ENCODE data around the gene ZNF133. TPM values are rescaled to one million over a fixed set of nuclear protein-coding genes. Genes with fewer than 3 reads are reported as not detected.
A peak's percentile ranks its signal among the peaks of the same experiment; 100 is the strongest.

Gene ZNF133
- total and polyA plus RNA-seq, 2 of the 13 experiments (the other 11 are each of a cell fraction or from before 2014, with no cell fraction given): 23.5 to 26.7 TPM

GRCh38 chr20:18324596-18325089 is 36.3 kb downstream of the ZNF133 start (continued):
- TF ChIP-seq ARID4A (CRISPR knock-in tag; IDR thresholded peaks at IDR 0.05; ENCODE audit: borderline replicate concordance): peak; percentile 25; the same call in 1 of the 2 replicates
- TF ChIP-seq ARNT2 (CRISPR knock-in tag; IDR thresholded peaks at IDR 0.05; ENCODE audit: low read depth): 0 out of 2 replicates have a peak, but pooled peaks have one; percentile 38
- no peak for TF ChIP-seq FOXP1 (IDR thresholded peaks at IDR 0.05)
- peak; percentile 25; the same call in 1 of the 2 replicates for TF ChIP-seq FOXP1 (CRISPR knock-in tag; IDR thresholded peaks at IDR 0.05)
- TF ChIP-seq ZNF784 (CRISPR knock-in tag; IDR thresholded peaks at IDR 0.05; ENCODE audit: borderline replicate concordance): peak; percentile 69; the same call in 1 of the 2 replicates
- TF ChIP-seq RFXAP (CRISPR knock-in tag; IDR thresholded peaks at IDR 0.05; ENCODE audit: borderline replicate concordance): 0 out of 2 replicates have a peak, but pooled peaks have one; percentile 26
- TF ChIP-seq ZNF18 (CRISPR knock-in tag; IDR thresholded peaks at IDR 0.05; ENCODE audit: insufficient replicate concordance): no peak
- TF ChIP-seq TEAD3 (CRISPR knock-in tag; optimal IDR thresholded peaks at IDR 0.05; ENCODE audit: borderline replicate concordance): peak; percentile 50
- TF ChIP-seq WIZ (CRISPR knock-in tag; IDR thresholded peaks at IDR 0.05): 0 out of 2 replicates have a peak, but pooled peaks have one; percentile 31
- peak; percentile 53; the same call in 1 of the 2 replicates for TF ChIP-seq HOXA3 (CRISPR knock-in tag; IDR thresholded peaks at IDR 0.05)
- TF ChIP-seq TGIF2 (CRISPR knock-in tag; IDR thresholded peaks at IDR 0.05): 0 out of 2 replicates have a peak, but pooled peaks have one; percentile 50
- TF ChIP-seq ZBTB21 (CRISPR knock-in tag; IDR thresholded peaks at IDR 0.05): no peak
- TF ChIP-seq ZBTB7A (CRISPR knock-in tag; IDR thresholded peaks at IDR 0.05): peak; percentile 57; the same call in 1 of the 2 replicates
- TF ChIP-seq SSRP1 (CRISPR knock-in tag; IDR thresholded peaks at IDR 0.05): 0 out of 2 replicates have a peak, but pooled peaks have one; percentile 47
- TF ChIP-seq ZMYM3 (CRISPR knock-in tag; IDR thresholded peaks at IDR 0.05): no peak
- peak; percentile 43; the same call in 1 of the 2 replicates for TF ChIP-seq ETV5 (CRISPR knock-in tag; IDR thresholded peaks at IDR 0.05; ENCODE audit: borderline replicate concordance)
- TF ChIP-seq SPEN (CRISPR knock-in tag; IDR thresholded peaks at IDR 0.05; ENCODE audit: low read depth): peak; percentile 21; the same call in 1 of the 2 replicates
- peak; percentile 54 for TF ChIP-seq MED1 (CRISPR knock-in tag; IDR thresholded peaks at IDR 0.05)
- no peak for TF ChIP-seq ZNF691 (CRISPR knock-in tag; IDR thresholded peaks at IDR 0.05; ENCODE audit: borderline replicate concordance, low read depth)
- TF ChIP-seq KDM6A (CRISPR knock-in tag; IDR thresholded peaks at IDR 0.05; ENCODE audit: low read depth): peak; percentile 67; the same call in 1 of the 2 replicates
- TF ChIP-seq ELF1 (CRISPR knock-in tag; IDR thresholded peaks at IDR 0.05): peak; percentile 56
- TF ChIP-seq ZNF34 (CRISPR knock-in tag; IDR thresholded peaks at IDR 0.05; ENCODE audit: borderline replicate concordance): no peak
- 0 out of 2 replicates have a peak, but pooled peaks have one; percentile 39 for TF ChIP-seq MEF2D (CRISPR knock-in tag; IDR thresholded peaks at IDR 0.05)
